GM20431 (cell line): ENCODE measurements around the gene CFAP100.

Source experiments
- in situ Hi-C: fragments of 300-500 bp; cut with MseI, MboI; formaldehyde crosslinking; loops from one replicate; pipeline ENCODE4 v1.15.0; 2020; ENCODE audit warnings: low sequenced_read_pairs; ENCODE audit not compliant: unreplicated experiment

Gene CFAP100

GRCh38 chr3:126398423-126399350 lies 4.0 kb downstream of the CFAP100 start:
- in situ Hi-C loops, result loop anchor here (10.0 kb wide), 1 partner anchor 264 kb away; no protein-coding TSS in a partner anchor

GRCh38 chr3:126399351-126399735 lies 4.6 kb downstream of the CFAP100 start:
- in situ Hi-C loops, result loop anchor here (10.0 kb wide), 1 partner anchor 265 kb away; no protein-coding TSS in a partner anchor

- in situ Hi-C loops, result loop anchor here (10.0 kb wide), 1 partner anchor 265 kb away; no protein-coding TSS in a partner anchor
Observed at GRCh38 chr3:126399756-126400155, 5.0 kb downstream of the CFAP100 start.

GRCh38 chr3:126401611-126402160 lies 7.0 kb downstream of the CFAP100 start:
- in situ Hi-C loops, result no loop called here

- in situ Hi-C loops, result no loop called here
Observed at GRCh38 chr3:126402178-126402577, 7.5 kb downstream of the CFAP100 start.

DNA sequence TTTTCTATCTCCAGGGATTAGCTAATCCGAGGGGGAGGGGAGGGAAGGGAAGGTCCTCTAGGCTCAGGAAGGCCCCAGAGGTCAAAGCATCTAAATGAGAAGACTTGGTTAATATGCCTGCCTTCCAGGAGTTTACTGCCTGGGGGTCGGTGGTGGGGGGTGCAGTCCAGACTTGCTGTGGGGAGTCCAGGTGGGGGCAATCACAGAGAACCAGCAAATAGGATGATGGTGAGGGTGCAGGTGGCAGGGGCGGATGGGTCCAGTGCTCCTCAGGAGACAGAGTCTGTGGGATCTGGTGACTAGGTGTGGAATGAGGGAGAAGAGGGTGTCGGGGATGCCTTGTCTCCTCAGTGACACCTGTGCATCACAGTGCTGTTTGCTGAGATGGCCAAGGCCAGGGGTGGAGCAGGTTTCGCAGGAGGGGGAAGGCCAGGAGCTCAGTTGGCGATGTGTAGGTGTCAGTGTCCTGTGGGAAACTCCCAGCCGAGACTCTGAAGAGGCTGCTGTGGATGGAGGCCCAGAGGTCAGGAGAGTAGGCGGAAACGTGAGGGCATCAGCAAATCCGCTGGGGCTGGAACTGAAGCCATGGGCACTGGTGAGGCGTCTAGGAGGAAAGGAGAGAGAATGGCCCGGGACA lies 8.1 kb downstream of the CFAP100 start:
- in situ Hi-C loops, result no loop called here

GRCh38 chr3:126406389-126407296 lies 11.9 kb downstream of the CFAP100 start:
- in situ Hi-C loops, result no loop called here

GRCh38 chr3:126407412-126408044 lies 12.8 kb downstream of the CFAP100 start:
- in situ Hi-C loops, result no loop called here

DNA sequence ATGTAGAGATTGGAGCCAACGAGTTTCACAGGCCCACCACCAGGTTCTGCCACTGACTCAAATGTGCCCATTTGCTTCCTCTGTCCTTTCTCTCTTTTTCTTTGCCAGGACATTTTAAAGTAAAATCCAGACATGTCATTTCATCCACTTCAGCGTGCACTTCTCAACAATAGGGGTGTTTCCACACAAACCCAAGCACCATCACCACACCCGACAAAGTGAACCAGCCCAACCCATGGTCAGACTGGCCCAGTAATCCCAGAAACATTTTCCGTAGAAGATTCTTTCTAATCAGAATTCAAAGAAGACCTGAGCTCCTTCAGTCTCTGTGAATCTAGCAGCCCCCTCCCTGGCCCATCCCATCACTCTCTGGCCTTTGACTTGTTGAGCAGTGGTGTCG lies 13.4 kb downstream of the CFAP100 start:
- in situ Hi-C loops, result no loop called here

- in situ Hi-C loops, result no loop called here
Observed at GRCh38 chr3:126412841-126413692, 18.4 kb downstream of the CFAP100 start.

DNA sequence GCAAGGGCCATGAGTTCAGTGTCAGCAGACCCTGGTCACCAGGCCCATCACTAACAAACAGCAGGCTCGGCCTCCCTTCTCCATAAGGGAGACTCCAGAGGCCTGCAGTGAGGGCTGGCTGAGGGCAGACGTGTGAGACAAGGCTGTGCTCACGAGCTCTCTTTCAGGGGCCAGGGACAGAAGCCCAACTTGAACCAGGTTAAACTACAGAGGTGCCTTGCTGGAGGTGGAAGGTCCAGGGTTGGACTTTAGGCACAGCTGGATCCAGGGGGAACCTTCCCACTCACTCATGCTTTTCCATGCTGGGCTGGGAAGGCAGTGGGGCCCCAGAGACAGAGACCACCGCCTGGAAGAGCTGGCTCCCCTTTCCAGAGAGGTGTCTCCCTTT lies 19.0 kb downstream of the CFAP100 start:
- in situ Hi-C loops, result no loop called here

DNA sequence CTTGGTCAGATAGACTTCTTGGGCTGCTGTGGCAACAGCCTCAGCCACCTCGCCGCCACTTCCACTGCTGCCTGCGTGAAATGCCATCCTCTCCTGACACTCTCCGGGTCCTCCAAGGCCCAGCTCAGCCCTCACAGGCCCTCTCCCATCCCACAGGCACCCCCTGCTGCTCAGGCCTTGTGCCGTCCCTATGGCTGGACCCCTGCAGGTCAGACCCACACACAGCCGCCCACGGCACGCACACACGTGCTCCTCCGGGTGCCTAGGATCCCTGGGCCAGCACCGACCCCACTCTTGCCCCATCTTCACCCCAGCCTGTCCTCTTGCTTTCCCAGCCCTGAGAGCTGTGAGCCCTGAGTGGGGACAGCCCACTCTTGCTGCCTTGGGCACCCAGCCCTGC lies 19.7 kb downstream of the CFAP100 start:
- in situ Hi-C loops, result no loop called here

GRCh38 chr3:126414961-126415660 lies 20.4 kb downstream of the CFAP100 start:
- in situ Hi-C loops, result no loop called here

DNA sequence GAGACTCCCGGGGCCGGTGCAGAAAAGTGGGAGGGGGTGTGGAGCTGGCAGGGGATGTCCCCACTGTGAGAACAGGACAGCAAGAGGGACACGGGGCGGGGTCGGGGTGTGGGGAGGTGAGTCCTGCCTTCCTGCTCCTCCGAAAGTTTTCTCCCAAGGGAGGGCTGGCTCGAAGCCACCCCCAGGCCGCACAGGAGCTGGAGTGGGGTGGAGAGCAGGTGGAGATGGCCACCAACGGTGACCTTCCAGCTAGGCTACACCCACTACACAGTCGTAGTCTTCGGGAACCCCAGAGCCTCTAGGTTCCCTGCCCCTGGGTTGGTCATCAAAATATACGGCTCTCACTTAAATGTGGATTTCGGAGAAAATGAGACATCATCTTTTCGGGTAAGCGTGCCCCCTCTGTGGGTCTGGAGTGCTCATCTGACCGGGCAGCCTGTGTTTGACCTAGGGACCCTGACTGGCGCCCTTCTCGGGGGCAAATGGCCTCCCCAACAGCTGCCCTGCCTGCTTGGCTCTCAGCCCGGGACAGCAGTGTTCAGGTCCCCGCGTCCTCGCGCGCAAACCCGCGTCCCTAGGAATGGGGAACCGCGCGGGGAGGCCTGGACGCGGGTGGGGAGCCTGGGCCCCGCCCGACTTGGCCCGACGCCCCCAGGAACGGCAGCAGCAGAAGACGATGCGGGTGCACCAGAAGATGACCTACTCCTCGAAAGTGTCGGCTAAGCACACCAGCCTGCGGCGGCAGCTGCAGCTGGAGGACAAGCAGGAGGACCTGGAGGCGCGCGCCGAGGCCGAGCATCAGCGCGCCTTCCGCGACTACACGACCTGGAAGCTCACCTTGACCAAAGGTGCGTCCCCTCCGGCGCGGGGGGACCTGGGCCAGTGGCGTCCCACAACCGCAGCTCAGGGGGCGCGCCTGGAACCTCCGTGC lies 21.2 kb downstream of the CFAP100 start:
- in situ Hi-C loops, result no loop called here

DNA sequence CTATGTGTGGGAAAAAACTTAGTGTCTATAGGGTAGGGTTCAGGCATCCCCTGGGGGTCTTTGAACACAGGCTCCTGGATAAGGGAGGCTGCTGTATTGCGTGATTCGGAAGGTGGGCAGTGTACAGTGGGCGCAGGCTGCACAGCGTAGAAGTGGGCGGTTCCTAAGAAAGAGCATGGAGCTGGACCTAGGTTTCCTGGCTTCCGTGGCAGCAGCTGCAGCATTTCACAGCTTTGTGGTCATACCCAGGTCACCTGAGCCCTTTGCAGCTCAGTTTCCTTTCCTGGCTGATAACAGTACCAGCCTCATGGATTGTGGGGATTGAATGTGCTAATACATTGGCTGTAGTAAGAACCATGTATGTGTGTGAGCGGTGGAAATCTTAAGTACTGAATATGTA lies 22.2 kb downstream of the CFAP100 start:
- in situ Hi-C loops, result no loop called here

GRCh38 chr3:126417515-126417914 lies 22.8 kb downstream of the CFAP100 start:
- in situ Hi-C loops, result no loop called here

GRCh38 chr3:126417981-126418530 lies 23.3 kb downstream of the CFAP100 start:
- in situ Hi-C loops, result no loop called here
